RPMI7951 (cell line): ENCODE results near the gene OR2Y1. TPM values are rescaled to one million over a fixed set of nuclear protein-coding genes. Genes with fewer than 3 reads are reported as not detected.
A peak's percentile ranks its signal among the peaks of the same experiment; 100 is the strongest.
"Not testable (repeated sequence)": the region's sequence is repeated elsewhere in the genome, so short reads cannot be mapped to it uniquely, and the experiment has no call there.

Experiments used
- DNase-seq: peaks from one replicate; pipeline ENCODE4 v3.0.0-alpha.2; 2012; ENCODE audit warnings: low read depth
- total RNA-seq: library from RNA; depleted of rRNA; stranded (reverse); fragments of >200 nt; shearing (Covaris generic); gene quantifications from 2 replicates; pipeline ENCODE4 v1.2.3, GENCODE V29; 2014; rRNA removed

The OR2Y1 gene, protein sequence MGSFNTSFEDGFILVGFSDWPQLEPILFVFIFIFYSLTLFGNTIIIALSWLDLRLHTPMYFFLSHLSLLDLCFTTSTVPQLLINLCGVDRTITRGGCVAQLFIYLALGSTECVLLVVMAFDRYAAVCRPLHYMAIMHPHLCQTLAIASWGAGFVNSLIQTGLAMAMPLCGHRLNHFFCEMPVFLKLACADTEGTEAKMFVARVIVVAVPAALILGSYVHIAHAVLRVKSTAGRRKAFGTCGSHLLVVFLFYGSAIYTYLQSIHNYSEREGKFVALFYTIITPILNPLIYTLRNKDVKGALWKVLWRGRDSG
- not detected in 2 replicates for total RNA-seq

DNA sequence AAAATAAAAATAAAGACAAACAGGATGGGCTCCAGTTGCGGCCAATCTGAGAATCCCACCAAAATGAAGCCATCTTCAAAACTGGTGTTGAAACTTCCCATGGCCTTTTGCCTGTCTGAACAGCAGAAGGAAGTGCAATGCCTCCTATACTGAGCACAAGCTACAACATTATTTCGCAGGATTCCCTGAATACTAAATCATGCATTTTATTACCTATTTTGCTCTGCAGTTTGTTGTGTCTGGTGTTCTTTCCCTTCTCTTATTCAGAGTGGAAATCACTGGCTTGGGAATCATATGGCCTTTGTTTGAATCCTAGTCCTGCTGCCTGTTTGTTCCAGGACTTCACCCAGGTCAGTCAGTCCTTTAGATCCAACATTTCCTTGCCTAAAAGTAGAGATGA, at the start of gene OR2Y1:
TSS of gene OR2Y1 (minus strand) at position 101 of the 400 bp plus-strand sequence. CDS start at position 101, 0 bp downstream.
- DNase-seq, result no peak

- DNase-seq, result not testable (repeated sequence)
These were observed 49.0 kb upstream of the OR2Y1 start for GRCh38 chr5:180788651-180789410.

DNA sequence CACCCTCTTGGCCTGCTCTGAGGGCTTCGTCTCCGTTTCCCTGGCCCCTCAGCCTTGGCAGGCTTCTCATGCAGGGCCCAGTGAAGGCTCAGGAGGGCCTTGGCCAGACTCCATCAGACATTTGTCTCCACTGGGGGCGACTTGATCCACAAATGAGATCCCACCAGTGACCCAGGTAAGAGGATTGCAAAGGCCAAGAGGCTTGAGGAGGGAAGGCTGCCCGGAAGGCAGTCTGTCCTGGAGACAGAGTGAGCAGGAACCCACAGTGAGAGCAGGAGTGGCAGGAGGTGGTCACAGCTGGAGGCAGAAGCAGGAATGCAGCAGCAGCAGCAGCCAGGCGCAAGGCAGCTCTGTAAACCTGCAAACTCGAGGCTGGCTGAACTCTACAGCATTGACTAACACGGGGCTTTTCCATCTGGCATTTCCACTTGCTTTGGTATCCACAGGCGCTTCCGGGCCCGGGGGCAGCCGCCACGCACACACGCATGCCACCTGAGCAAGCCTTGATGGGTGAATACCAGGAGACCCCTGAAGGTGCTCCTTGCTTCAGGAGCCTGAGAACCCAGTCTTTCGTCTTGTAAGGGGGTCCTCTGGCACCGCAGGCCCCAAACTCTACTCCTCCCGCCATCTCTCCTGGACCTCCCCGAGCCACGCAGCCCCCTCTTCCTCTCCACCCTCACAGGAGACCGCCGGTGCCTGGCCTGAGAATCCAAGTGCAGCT, 48.0 kb upstream of the OR2Y1 start:
- no peak for DNase-seq

DNA sequence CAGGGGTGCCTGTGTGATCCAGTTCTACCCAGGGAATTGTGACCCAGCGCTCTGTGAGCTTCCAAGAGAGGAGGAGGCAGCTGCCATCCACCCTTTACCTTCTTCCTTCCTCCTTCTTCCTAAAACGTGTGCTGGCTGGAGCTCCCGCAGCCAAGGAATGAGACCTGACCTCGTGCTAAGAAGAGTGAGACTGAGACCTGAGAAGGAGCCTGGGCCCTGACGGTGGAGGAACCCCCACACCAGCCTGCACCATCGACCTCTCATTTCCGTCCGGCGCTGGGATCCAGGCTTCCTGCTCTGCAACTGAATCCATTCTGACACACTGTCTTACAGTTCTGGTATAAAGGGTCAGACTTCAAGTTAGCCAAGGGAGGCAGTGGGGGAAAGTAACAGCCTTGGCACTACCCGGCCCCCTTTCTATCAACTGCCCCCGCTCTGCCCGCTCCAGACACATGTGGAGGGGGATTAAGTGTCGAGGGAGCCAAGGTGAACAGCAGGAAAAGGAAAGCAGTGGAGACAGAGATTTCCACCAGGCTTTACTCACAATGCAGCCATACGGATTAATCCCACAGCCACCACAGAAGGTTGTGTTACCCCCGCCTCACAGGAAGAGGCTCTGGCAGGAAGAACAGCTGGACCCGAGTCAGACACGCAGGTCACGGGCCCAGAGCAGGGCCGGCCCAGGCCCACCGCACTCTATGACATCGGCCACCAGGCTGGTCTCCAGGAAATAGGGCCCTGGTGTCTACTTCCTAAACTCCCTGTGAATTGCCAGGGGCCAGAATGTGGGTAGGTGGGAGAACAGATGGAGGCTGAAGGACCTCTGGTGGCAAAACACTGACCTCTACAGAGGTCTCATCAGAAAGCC, 46.9 kb upstream of the OR2Y1 start:
- no peak for DNase-seq

- peak; percentile 64 for DNase-seq
These were observed 46.0 kb upstream of the OR2Y1 start for GRCh38 chr5:180785794-180786221.

DNA sequence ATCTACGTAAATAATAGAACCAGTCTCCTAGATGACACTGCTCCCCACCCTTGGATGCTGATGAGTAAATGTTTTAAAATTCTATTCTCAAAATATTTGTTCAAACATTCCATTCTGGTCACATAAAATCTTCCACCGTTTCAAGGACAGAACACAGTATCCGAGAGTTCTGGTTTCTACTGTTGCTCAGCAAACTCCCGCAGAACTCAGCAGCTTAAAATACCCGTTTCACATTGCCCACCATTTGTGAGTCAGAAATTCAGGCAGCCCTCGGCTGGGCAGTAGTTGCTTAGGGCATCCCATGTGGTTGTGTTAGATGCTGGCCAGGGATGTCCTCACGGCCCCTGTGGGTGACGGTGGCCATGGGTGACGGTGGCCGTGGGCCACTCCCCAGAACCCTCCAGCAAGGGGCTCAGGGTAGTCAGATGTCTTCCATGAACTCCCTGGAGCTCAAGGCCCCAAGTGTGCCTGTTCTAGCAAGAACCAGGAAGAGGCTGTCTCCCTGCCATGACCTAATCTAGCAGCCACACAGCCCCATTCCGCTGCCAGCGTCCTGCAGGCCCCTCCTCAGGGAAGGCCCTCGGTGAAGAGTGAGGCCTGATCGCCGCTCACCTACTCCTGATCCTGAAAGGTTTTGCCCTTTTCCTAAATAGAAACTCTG, 45.4 kb upstream of the OR2Y1 start:
- DNase-seq, result no peak

DNA sequence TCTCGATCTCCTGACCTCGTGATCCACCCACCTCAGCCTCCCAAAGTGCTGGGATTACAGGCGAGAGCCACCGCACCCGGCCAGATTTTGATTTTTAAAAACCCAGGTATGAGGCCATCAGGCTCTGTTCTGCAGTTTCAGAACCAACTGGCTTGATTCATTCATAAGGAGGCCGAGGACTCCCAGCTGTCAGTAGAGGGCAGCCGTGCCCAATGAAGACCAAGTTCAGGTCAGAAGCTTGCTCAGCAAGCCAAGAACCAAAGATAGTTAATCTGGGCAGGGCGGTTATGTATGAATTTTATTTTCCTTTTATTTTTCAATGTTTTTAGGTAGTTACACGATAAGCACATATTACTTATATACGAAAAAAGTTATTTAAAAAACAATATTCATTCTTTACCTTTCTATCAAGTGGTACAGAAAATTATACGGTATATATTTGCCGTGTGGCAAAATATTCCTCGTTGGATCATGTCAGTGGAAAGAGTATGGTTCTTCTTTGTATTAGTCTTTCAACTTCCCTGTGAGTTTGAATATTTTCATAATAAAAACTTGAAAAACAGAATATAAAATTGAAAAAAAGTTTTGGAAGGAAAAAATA, 44.7 kb upstream of the OR2Y1 start:
- DNase-seq, result peak; percentile 68

- DNase-seq, result no peak
These were observed 43.6 kb upstream of the OR2Y1 start for GRCh38 chr5:180783340-180784052.

DNA sequence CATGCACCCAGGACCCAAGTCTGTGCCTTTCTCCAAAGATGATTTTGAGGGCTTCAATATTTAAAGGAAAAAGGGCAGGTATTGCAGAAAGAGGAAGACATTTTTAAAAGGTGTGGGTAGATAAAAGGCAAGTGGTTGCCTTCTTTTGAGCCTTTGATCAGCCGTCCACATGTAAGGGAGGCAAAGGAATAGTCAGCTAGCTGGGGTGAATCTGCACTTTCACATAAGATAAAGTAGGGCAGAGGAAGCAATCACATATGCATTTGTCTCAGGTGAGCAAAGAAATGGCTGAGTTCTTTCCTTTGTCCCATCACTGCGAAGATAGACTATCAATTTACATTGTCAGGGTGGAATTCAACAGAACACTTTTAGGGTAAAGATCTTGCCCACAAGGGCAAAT, 42.9 kb upstream of the OR2Y1 start:
- DNase-seq, result no peak

DNA sequence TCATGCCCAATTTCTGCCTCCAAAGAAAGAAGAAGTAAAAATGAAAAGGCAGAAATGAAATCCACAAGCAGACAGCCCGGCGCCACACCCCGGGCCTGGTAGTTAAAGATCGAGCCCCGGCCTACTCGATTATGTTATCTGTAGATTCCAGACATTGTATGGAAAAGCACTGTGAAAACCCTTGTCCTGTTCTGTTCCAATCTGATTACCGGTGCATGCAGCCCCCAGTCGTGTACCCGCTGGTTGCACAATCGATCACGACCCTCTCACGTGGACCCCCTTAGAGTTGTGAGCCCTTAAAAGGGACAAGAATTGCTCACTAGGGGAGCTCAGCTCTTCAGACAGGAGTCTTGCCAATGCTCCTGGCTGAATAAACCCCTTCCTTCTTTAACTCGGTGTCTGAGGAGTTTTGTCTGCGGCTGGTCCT, 42.1 kb upstream of the OR2Y1 start:
- not testable (repeated sequence) for DNase-seq

DNA sequence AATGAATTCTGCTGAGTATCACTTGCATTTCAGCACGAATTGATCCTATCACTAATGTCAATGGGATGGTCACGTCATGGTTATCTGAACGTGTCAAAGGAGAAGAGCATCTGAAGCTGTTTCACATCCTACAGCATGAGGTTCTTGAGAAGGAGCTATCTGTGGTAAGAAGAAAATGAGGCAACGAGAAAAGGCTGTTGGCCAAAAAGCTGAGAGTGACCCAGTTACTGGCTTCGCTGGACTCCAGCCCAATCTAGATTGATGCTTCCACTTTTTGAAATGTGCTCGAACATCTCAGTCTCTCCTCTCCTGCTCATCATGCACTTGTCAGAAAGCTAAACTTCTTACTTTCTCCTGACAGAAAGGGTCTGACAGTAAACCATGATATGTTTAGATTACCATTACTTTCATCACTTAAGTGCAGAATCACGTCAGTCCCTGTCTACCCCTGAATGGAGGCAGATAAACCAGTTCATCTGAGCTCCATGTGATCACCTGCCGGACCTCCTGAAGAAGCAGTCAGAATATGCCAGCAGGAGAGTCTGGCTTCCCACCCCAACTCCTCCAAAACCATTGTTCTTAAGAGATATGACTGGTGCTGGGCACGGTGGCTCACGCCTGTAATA, 40.2 kb upstream of the OR2Y1 start:
- no peak for DNase-seq

DNA sequence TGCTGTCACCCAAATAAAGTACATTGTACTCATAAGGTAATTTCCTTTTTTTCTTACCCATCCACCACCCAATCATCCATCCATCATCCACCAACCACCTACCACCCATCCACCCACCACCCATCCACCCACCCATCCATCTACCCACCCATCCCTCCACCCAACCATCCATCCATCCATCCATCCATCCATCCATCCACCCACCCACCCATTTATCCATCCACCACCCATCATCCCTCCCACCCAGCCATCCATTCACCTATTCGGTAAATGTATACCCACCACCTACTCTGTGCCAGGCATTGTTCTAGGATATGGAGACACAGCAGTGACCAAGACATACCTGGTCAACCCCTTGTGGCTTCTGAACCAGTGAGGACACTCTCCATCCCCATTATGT, 37.6 kb upstream of the OR2Y1 start:
- no peak for DNase-seq

- no peak for DNase-seq
These were observed 36.5 kb upstream of the OR2Y1 start for GRCh38 chr5:180776376-180776775.

DNA sequence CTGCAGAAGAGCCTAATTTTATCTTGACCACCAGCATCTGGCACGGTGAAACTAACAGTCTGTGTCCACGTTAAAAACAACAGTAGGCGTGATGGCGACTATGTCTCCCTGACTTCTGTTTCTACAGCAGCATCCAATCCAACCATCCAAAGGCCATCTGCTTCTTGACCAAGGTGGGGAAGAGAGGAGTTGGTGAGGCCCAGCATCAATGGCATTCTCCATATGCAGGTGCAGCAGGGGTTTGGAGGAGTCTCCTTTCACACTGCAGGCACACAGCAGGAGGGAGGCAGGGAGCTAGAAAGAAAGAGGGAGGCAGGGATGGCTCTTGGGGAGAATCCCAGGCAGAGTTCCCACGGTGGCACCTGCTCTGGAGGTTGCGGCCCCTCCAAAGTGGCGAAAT, 35.8 kb upstream of the OR2Y1 start:
- DNase-seq, result no peak

- no peak for DNase-seq
These were observed 32.0 kb upstream of the OR2Y1 start for GRCh38 chr5:180771839-180772238.

DNA sequence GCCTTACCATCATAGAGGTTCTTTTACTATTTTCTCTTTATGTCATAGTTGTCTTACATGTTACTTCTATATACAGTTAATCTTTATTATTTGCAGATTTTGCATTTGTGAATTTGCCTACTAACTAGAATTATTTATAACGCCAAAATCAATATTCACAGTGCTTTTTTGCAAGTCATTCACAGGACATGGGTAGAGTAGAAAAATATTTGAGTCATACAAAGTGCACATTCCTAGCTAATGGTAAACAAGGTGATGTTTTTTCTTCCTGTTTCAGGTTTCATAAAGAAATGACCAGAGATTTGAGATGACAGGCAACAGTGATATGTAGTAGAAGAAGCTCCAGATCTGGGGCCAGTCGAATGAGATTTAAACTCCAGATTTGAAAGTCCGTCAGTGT, 30.0 kb upstream of the OR2Y1 start:
- no peak for DNase-seq

- no peak for DNase-seq
These were observed 15.7 kb upstream of the OR2Y1 start for GRCh38 chr5:180755601-180756000.

DNA sequence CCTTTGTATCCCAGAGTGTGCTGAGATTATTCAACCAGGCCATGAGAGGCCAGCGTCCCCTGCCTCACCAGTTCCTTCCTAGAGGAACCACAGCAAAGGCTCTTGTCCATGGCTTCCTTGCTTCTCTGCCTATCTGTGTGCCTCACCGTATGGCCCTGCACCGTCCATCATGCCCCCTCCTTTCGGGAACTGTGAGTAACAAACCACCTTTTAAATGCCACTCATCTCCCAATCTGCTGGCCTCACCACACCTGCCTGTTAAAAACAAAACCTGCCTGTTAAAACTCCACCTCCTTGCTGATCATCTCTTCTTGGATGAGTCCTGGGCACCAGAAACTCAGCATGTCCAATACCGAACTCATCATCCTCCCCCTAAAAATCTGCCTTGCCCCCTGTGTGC, 4.4 kb upstream of the OR2Y1 start:
- no peak for DNase-seq

DNA sequence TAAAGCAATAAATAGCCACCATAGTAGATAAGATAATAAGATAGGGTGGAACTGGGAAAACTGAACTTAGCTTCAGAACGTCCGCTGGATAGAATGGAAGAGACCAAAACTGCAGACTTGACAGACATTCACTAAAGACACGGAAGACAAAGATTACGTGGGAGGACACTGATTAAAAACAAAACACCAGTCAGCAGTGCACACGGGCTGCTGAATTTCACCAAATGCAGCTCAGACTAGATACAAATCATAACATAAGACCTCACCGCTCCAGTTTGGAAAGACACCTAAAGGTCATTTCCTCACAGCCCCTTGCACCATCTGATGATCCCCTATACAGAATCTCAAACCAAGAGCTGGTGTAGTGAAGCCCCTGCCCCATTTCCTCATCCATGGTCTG, 2.9 kb upstream of the OR2Y1 start:
- DNase-seq, result no peak
